GM21423 (cell line): ENCODE results near the gene ATG101.

Source experiments
- ATAC-seq: cut with Tn5 transposase; IDR thresholded peaks from one replicate; pipeline ENCODE4 v1.9.1; 2021; ENCODE audit warnings: mild to moderate bottlenecking, moderate library complexity; ENCODE audit not compliant: unreplicated experiment

The ATG101 gene

GRCh38 chr12:52056801-52057637 lies 12.8 kb upstream of the ATG101 start:
- no peak for ATAC-seq

GRCh38 chr12:52057638-52058576 lies 11.9 kb upstream of the ATG101 start:
- ATAC-seq: no peak

- ATAC-seq: no peak
Observed at GRCh38 chr12:52058631-52059361, 11.0 kb upstream of the ATG101 start.

GRCh38 chr12:52059582-52060497 lies 9.9 kb upstream of the ATG101 start:
- ATAC-seq: no peak

- no peak for ATAC-seq
Observed at GRCh38 chr12:52060498-52061177, 9.1 kb upstream of the ATG101 start.

- no peak for ATAC-seq
Observed at GRCh38 chr12:52061470-52062166, 8.2 kb upstream of the ATG101 start.

- ATAC-seq: no peak
Observed at GRCh38 chr12:52062167-52063081, 7.4 kb upstream of the ATG101 start.

- no peak for ATAC-seq
Observed at GRCh38 chr12:52063082-52063924, 6.5 kb upstream of the ATG101 start.

GRCh38 chr12:52063981-52064649 lies 5.7 kb upstream of the ATG101 start:
- no peak for ATAC-seq

GRCh38 chr12:52066346-52067080 lies 3.3 kb upstream of the ATG101 start:
- ATAC-seq: no peak

GRCh38 chr12:52067081-52067374 lies 2.8 kb upstream of the ATG101 start:
- no peak for ATAC-seq

- peak; percentile 14 for ATAC-seq
Observed at GRCh38 chr12:52070185-52070925, 577 bp downstream of the ATG101 start.

GRCh38 chr12:52073531-52074381 lies 4.0 kb downstream of the ATG101 start:
- no peak for ATAC-seq

GRCh38 chr12:52074971-52075724 lies 5.4 kb downstream of the ATG101 start:
- no peak for ATAC-seq
